OCI-LY3 (cell line): ENCODE measurements around the gene TLCD1.

Source experiments
- EZH2phosphoT487 ChIP-seq: fragments of 200-600 bp; shearing (Covaris generic); IDR thresholded peaks from 2 replicates; pipeline ENCODE4 v1.6.1; 2018; ENCODE audit warnings: antibody characterized with exemption, mixed run types, low read depth
- TF ChIP-seq, protein P1 (sequence below): fragments of 200-600, 300-600 bp; sonication (generic); IDR thresholded peaks from 2 replicates; pipeline ENCODE4 v1.5.1; 2014; ENCODE audit warnings: antibody characterized with exemption, low read length, low read depth

DNA sequence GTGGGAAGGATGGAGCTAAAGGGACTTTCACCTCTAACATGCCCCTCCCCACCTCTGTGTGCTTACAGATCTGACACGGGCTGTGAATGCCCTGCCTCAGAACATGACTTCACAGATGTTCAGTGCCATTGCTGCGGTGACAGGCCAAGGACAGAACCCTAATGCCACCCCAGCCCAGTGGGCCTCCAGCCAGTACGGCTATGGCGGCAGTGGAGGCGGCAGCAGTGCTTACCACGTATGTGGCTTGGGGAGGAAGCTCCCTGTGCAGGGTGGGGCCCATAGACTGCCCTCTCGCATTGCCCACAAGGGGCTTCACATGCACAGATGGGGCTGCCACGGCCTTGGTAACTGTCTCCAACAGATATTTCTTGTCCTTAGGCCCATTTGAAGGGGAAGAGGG is 25.8 kb downstream of the TLCD1 start:
- TF ChIP-seq, protein P1, sequence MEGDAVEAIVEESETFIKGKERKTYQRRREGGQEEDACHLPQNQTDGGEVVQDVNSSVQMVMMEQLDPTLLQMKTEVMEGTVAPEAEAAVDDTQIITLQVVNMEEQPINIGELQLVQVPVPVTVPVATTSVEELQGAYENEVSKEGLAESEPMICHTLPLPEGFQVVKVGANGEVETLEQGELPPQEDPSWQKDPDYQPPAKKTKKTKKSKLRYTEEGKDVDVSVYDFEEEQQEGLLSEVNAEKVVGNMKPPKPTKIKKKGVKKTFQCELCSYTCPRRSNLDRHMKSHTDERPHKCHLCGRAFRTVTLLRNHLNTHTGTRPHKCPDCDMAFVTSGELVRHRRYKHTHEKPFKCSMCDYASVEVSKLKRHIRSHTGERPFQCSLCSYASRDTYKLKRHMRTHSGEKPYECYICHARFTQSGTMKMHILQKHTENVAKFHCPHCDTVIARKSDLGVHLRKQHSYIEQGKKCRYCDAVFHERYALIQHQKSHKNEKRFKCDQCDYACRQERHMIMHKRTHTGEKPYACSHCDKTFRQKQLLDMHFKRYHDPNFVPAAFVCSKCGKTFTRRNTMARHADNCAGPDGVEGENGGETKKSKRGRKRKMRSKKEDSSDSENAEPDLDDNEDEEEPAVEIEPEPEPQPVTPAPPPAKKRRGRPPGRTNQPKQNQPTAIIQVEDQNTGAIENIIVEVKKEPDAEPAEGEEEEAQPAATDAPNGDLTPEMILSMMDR, result no peak
- no peak for TF ChIP-seq EZH2phosphoT487
